SJSA1 (cell line): ENCODE data around the gene PNMA3. TPM values are rescaled to one million over a fixed set of nuclear protein-coding genes. Genes with fewer than 3 reads are reported as not detected.
"Not testable (repeated sequence)": the region's sequence is repeated elsewhere in the genome, so short reads cannot be mapped to it uniquely, and the experiment has no call there.

Experiments used
- DNase-seq, 2 experiments: peaks; one replicate each; pipeline ENCODE4 v3.0.0-alpha.2; 2015 to 2020; ENCODE audit warnings: low spot score in 2 of 2, low read depth in 1 of 2
- H3K27ac ChIP-seq: fragments of 250-450 bp; sonication (Bioruptor Pico); 2 replicates; pipeline ENCODE4 v1.5.1; 2020; ENCODE audit warnings: mild to moderate bottlenecking, moderate library complexity
- H3K27me3 ChIP-seq: fragments of 250-450 bp; sonication (Bioruptor Pico); replicated peaks from 2 replicates; pipeline ENCODE4 v1.5.1; 2020; ENCODE audit warnings: mild to moderate bottlenecking, moderate library complexity
- H3K36me3 ChIP-seq: fragments of 250-450 bp; sonication (Bioruptor Pico); 2 replicates; pipeline ENCODE4 v1.5.1; 2020; ENCODE audit warnings: mild to moderate bottlenecking
- H3K4me1 ChIP-seq: fragments of 250-450 bp; sonication (Bioruptor Pico); replicated peaks from 2 replicates; pipeline ENCODE4 v1.6.1; 2021; ENCODE audit warnings: mild to moderate bottlenecking
- H3K4me3 ChIP-seq: fragments of 250-450 bp; sonication (Bioruptor Pico); 2 replicates; pipeline ENCODE4 v1.5.1; 2020; ENCODE audit warnings: mild to moderate bottlenecking
- H3K9me3 ChIP-seq: fragments of 250-450 bp; sonication (Bioruptor Pico); replicated peaks from 2 replicates; pipeline ENCODE4 v1.5.1; 2020; ENCODE audit warnings: mild to moderate bottlenecking
- total RNA-seq: library from RNA; depleted of rRNA; stranded (reverse); fragments of >200 nt; shearing (Covaris generic); gene quantifications from 2 replicates; pipeline ENCODE4 v1.2.3, GENCODE V29; 2014; rRNA removed

PNMA3 gene, protein sequence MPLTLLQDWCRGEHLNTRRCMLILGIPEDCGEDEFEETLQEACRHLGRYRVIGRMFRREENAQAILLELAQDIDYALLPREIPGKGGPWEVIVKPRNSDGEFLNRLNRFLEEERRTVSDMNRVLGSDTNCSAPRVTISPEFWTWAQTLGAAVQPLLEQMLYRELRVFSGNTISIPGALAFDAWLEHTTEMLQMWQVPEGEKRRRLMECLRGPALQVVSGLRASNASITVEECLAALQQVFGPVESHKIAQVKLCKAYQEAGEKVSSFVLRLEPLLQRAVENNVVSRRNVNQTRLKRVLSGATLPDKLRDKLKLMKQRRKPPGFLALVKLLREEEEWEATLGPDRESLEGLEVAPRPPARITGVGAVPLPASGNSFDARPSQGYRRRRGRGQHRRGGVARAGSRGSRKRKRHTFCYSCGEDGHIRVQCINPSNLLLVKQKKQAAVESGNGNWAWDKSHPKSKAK
- total RNA-seq, result not detected in 2 replicates

DNA sequence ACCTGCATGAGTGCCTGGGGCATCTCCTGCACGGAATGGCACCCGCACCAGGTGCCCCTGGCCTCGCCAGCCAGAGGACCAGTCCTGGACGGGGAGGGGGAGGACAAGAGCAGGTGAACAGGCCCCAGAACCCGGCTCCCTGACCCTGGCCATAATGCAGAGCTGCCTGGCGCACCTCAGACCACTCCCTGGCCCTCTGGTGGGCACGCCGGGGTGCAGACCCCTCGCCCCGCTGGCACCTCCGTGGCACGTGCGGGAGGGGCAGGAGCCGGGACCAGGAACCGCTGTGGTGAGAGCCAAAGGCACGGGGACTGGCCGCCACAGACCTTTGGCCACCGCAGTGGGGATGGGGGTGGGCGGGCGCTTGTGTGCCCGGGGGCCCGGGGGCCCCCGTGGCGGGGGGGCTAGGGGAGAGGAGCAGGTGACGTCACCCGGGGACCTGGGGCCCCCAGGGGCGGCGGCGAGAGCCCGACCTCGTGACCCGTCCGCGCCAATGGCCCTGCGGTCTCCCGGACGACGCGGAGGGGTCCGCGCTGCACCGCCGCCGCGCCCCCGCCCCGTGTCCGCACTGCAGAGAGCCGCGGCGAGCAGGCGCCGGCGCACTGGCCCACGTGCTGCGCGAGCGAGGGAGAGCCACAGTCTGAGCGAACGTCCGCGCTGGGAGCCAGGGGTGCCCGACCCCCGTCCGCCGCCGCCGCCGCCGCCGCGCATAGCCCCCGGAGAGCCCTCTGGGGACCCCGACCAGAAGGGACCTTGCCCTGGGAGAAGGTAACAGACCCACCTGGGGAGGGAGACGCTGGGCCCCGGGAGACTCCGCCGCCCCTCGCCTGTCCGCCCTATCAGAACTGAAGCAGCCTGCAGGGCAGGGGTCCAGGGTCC is at the start of gene PNMA3:
PNMA3 (plus strand) TSS at position 600 of the 879 bp plus-strand sequence. CDS start 586 bp downstream, outside the sequence.
- 0 out of 2 replicates have a peak, but pooled peaks cover 3% of the 10 kb centered on the region for H3K27me3 ChIP-seq
- no peaks in the 10 kb centered on the region for H3K9me3 ChIP-seq
- no peak within 1 kb of the TSS for H3K27ac ChIP-seq
- no peak within 1 kb of the TSS for H3K4me3 ChIP-seq
- H3K36me3 ChIP-seq, result no peaks in the 10 kb centered on the region
- no peak for DNase-seq
- no peaks in the 10 kb centered on the region for H3K4me1 ChIP-seq

- not testable (repeated sequence) for H3K4me1 ChIP-seq, H3K4me3 ChIP-seq, H3K9me3 ChIP-seq, H3K36me3 ChIP-seq, DNase-seq, H3K27ac ChIP-seq, H3K27me3 ChIP-seq
Measured at GRCh38 chrX:153017174-153017573, 39.1 kb upstream of the PNMA3 start.

- DNase-seq, result no peak
- no peaks in the 10 kb centered on the region for H3K36me3 ChIP-seq
- no peaks in the 10 kb centered on the region for H3K27me3 ChIP-seq
Measured at GRCh38 chrX:153019166-153019565, 37.1 kb upstream of the PNMA3 start.

DNA sequence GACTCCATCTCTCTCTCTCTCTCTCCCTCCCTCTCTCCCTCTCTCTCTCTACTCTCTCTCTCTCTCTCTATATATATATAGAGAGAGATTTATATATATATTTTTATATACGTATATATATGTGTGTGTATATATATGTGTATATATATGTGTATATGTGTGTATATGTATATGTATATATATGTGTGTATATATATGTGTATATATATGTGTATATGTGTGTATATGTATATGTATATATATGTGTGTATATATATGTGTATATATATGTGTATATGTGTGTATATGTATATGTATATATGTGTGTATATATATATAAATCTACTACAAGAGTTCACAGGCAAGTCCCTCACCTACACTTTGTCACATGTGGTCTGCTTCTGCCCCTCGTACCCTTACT is 29.8 kb upstream of the PNMA3 start:
- H3K4me1 ChIP-seq, H3K36me3 ChIP-seq, H3K9me3 ChIP-seq, H3K27me3 ChIP-seq, DNase-seq, H3K4me3 ChIP-seq, H3K27ac ChIP-seq: not testable (repeated sequence)

More at GRCh38 chrX:153019166-153019565, 37.1 kb upstream of the PNMA3 start:
- H3K9me3 ChIP-seq, result no peaks in the 10 kb centered on the region
- H3K4me1 ChIP-seq, result no peaks in the 10 kb centered on the region
- H3K4me3 ChIP-seq, result no peak overlapping the region
- no peak overlapping the region for H3K27ac ChIP-seq

- H3K9me3 ChIP-seq, H3K27ac ChIP-seq, H3K27me3 ChIP-seq, H3K4me1 ChIP-seq, DNase-seq, H3K4me3 ChIP-seq, H3K36me3 ChIP-seq: not testable (repeated sequence)
Measured at GRCh38 chrX:153028487-153028886, 27.8 kb upstream of the PNMA3 start.

DNA sequence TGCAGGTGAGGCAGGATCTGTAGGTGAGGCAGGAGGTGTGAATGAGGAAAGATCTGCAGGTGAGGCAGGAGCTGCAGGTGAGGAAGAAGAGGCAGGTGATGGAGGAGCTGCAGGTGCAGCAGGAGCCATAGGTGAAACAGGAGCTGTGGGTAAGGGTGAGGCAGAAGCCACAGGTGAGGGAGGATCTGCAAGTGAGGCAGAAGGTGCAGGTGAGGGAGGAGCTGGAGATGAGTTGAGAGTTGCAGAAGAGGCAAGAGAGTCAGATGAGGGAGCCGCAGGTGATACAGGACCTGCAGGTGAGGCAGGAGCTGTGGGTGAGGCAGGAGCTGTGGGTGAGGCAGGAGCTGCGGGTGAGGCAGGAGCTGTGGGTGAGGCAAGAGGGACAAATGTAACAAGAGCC is 27.1 kb upstream of the PNMA3 start:
- Histone ChIP-seq H3K27me3 (no peaks in the 10 kb centered on the region), H3K36me3 (no peaks in the 10 kb centered on the region), H3K4me1 (peaks cover 4% of the 10 kb centered on the region), H3K27ac (no peak overlapping the region), H3K4me3 (no peak overlapping the region), H3K9me3 (no peaks in the 10 kb centered on the region)
- no peak for DNase-seq

- Histone ChIP-seq H3K4me3 (no peak overlapping the region), H3K27me3 (no peaks in the 10 kb centered on the region), H3K4me1 (peaks cover 4% of the 10 kb centered on the region), H3K9me3 (no peaks in the 10 kb centered on the region), H3K27ac (no peak overlapping the region), H3K36me3 (no peaks in the 10 kb centered on the region)
- no peak for DNase-seq
Measured at GRCh38 chrX:153029875-153030274, 26.4 kb upstream of the PNMA3 start.

DNA sequence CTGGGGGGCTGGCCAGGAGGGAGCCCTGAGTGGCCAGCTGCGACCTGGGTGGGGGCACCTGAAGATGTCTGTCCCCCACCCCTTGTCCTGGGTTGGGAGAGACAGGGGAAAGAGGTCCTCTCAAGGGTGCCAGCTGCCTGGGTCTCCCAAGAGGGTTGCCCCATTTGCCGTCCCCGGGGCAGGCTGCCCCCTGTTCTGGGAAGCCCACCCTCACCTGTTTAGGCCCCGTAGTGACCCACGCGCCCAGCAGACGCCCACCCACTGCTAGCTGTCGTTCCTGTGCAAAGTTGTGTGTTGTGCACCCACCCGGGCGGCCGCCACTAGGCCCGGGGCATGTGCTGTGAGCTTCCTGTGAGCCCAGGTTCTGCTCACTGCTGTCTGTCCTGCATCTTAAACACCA is 25.5 kb upstream of the PNMA3 start:
- Histone ChIP-seq H3K4me1 (peaks cover 4% of the 10 kb centered on the region), H3K36me3 (no peaks in the 10 kb centered on the region), H3K9me3 (no peaks in the 10 kb centered on the region), H3K27me3 (no peaks in the 10 kb centered on the region), H3K4me3 (no peak overlapping the region), H3K27ac (no peak overlapping the region)
- no peak for DNase-seq

DNA sequence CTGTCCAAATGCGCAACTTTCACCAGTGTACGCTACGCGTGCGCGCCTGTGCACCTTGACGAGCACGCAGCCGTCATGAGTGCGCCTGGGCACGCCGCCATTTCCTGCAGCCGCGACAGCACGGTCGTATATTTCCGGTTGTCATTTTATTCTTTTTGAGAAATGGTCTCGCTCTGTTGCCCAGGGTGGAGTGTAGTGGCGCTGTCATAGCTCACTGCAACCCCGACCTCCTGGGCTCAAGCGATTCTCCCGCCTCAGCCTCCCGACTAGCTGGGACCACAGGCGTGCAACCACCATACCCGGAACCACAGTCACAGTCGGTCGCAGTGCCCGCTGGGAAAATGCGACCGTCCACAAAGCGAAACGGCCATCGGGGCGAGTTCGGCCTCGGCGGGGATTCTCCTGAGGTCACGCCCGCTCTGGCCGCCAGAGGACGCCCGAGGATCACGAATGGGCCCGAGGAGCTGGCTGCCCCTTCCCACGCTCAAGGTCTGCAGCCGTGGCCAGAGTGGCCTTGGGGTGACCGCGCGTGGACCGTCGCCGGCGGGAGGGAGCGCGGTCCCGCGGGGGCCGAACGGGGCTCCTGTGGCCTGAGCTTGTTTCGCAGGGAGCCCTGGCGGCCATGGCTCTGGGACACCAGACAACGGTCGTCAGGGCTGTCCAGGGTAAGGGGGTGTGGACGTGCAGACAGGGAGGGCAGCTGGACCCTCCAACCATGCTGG is 23.7 kb upstream of the PNMA3 start:
- Histone ChIP-seq H3K9me3 (no peaks in the 10 kb centered on the region), H3K36me3 (no peaks in the 10 kb centered on the region), H3K4me1 (peaks cover 4% of the 10 kb centered on the region), H3K4me3 (peak overlapping the region; percentile 23; the same call in 1 of the 2 replicates), H3K27me3 (no peaks in the 10 kb centered on the region), H3K27ac (no peak overlapping the region)
- peak; percentile 48 to 57 for DNase-seq

- H3K27ac ChIP-seq, result no peak overlapping the region
- DNase-seq, result no peak
- H3K36me3 ChIP-seq, result no peaks in the 10 kb centered on the region
- H3K9me3 ChIP-seq, result no peaks in the 10 kb centered on the region
- no peaks in the 10 kb centered on the region for H3K4me1 ChIP-seq
- H3K27me3 ChIP-seq, result no peaks in the 10 kb centered on the region
- no peak overlapping the region for H3K4me3 ChIP-seq
Measured at GRCh38 chrX:153049093-153049492, 7.2 kb upstream of the PNMA3 start.

DNA sequence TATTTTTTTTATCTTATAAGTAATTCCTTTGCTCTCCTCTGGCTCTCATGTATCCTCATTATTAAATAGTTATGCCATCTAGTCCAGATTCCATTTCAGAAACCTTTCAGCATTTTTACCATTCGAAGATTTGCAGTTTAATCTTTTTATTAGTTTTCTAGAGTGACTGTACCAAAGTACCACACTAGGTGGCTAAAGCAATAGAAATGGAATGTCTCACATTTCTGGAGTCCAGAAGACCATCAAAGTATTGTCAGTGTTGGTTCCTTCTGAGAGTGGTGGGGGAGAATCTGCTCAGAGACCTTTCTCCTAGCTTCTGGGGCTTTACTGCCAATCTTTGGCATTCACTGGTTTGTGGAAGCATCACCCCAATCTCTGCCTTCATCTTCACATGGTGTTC is 3.7 kb upstream of the PNMA3 start:
- DNase-seq, result no peak
- no peak overlapping the region for H3K27ac ChIP-seq
- no peak overlapping the region for H3K4me3 ChIP-seq
- no peaks in the 10 kb centered on the region for H3K4me1 ChIP-seq
- H3K9me3 ChIP-seq, result no peaks in the 10 kb centered on the region
- 0 out of 2 replicates have a peak, but pooled peaks cover 3% of the 10 kb centered on the region for H3K27me3 ChIP-seq
- H3K36me3 ChIP-seq, result no peaks in the 10 kb centered on the region

DNA sequence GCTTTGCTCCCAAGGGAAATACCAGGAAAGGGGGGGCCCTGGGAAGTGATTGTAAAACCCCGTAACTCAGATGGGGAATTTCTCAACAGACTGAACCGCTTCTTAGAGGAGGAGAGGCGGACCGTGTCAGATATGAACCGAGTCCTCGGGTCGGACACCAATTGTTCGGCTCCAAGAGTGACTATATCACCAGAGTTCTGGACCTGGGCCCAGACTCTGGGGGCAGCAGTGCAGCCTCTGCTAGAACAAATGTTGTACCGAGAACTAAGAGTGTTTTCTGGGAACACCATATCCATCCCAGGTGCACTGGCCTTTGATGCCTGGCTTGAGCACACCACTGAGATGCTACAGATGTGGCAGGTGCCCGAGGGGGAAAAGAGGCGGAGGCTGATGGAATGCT is 1.0 kb downstream of the PNMA3 start:
- DNase-seq, result no peak
- Histone ChIP-seq H3K4me1 (no peaks in the 10 kb centered on the region), H3K27me3 (0 out of 2 replicates have a peak, but pooled peaks cover 3% of the 10 kb centered on the region)

More for the DNA sequence above, 1.0 kb downstream of the PNMA3 start:
- H3K27ac ChIP-seq, result no peak overlapping the region
- no peaks in the 10 kb centered on the region for H3K36me3 ChIP-seq
- no peaks in the 10 kb centered on the region for H3K9me3 ChIP-seq
- no peak overlapping the region for H3K4me3 ChIP-seq
